GM13977 (cell line): ENCODE results near the gene ZNF474.

Source experiments
- DNase-seq: peaks from one replicate; pipeline ENCODE4 v3.0.0; 2012; ENCODE audit warnings: low spot score
- in situ Hi-C: fragments of 300-500 bp; cut with MboI; formaldehyde crosslinking; loops from one replicate; pipeline ENCODE4 v1.12.0; 2022; ENCODE audit warnings: low sequenced_read_pairs, low pct_unique_long_range_greater_than_20kb, mixed read lengths, inconsistent platforms; ENCODE audit not compliant: unreplicated experiment
- TF ChIP-seq, protein P1 (sequence below): IDR thresholded peaks from 2 replicates; pipeline ENCODE4 v1.5.1; 2012; ENCODE audit warnings: mild to moderate bottlenecking, control low read depth; ENCODE audit not compliant: insufficient read depth; ENCODE audit errors: extremely low read depth, missing control alignments

The ZNF474 gene

DNA sequence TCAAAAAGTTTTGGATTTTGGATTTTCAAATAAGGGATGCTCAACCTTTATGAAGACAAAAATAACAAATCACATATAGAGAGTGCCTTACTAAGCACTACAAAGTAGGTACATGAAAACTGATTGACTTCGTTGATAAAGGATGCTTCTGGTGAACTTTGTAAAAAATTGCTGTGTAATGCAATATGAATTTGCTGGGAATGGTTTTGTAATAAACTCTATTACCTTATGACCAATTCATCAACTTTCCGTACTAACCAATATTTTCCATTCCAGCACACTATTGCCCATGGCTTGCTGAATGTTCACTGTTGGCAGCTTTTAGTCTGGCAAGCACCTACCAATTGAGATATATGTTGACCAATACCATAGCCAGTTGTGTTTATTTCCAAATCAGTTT lies 23.4 kb upstream of the ZNF474 start:
- no peak for DNase-seq
- in situ Hi-C loops: no loop called here
- TF ChIP-seq, protein P1, sequence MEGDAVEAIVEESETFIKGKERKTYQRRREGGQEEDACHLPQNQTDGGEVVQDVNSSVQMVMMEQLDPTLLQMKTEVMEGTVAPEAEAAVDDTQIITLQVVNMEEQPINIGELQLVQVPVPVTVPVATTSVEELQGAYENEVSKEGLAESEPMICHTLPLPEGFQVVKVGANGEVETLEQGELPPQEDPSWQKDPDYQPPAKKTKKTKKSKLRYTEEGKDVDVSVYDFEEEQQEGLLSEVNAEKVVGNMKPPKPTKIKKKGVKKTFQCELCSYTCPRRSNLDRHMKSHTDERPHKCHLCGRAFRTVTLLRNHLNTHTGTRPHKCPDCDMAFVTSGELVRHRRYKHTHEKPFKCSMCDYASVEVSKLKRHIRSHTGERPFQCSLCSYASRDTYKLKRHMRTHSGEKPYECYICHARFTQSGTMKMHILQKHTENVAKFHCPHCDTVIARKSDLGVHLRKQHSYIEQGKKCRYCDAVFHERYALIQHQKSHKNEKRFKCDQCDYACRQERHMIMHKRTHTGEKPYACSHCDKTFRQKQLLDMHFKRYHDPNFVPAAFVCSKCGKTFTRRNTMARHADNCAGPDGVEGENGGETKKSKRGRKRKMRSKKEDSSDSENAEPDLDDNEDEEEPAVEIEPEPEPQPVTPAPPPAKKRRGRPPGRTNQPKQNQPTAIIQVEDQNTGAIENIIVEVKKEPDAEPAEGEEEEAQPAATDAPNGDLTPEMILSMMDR: no peak

DNA sequence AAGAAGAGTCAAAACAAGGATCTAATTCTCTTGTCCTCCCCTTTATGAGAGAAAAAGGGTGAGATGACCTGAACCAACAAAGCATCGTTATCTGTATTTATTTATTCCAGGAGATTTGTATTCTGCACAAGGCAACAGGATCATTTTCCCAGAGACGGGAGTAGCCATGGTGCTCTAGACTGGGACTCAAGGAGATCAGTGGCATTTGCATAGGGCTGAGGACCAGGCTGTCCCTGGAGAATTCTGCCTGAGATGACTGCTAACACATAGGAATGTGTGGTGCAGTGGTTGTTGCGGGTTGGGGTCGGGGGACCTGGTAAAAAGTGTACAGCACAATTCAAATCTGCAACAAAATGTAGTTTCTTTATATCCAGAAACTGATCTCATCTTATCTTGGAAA lies 22.3 kb upstream of the ZNF474 start:
- TF ChIP-seq, protein P1: no peak
- DNase-seq: no peak
- in situ Hi-C loops: no loop called here

DNA sequence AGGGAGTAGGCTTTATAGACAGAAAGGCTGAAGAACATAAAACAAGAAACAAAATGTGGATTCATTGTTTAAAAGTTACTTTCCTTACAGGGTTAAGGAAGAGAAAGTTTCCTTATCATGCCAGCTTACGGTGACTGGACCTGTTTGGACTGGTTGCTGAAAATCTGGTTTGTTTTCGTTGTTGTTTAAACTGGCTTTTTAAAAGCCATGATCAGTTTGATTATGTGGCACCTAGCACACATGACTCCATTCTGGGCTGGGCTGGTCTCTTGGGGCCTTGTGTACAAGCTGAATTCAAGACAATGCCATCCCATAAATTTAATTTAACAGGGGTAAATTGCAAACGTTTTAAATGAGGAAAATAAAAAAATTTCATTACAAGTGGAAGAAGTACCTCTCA lies 18.4 kb upstream of the ZNF474 start:
- DNase-seq: no peak
- TF ChIP-seq, protein P1: no peak
- in situ Hi-C loops: no loop called here

DNA sequence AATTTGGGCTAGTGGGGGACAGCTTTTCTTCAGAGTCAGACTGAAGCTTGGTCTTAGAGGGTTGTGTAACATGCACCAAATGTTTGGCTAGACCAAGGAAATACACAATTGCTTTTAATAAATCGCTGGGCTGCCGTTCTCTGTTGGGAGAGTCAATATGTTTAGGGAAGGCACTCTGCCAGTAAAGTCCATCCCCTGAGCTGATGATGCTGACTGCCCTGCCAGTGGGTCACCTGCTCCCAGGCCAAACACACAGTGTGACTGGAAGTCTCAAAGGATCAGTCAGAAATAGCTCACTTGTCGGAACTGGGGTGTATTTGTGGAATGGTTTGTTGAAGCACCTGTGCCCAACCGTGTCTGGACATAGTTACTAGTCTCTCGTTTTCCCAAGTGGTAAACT lies 17.9 kb upstream of the ZNF474 start:
- in situ Hi-C loops: no loop called here
- TF ChIP-seq, protein P1: no peak
- no peak for DNase-seq

DNA sequence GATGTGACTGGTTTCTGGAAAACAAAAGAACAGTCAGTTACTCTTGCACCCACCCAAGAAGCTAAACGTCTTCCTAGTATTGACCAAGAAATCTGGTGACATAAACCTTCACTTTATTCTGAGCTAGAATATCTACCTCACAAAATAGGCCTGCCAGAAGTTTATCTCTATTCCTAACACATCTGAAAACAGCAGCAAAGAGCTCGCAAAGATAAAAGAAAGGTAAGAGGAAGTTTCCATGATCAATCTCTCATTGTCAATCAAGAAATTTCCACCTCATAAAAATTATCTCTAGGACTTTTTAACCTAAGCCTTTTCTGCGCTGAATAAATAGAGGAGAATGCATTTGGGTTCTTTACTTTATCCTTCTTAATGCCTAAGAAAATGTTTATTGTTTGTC lies 17.3 kb upstream of the ZNF474 start:
- in situ Hi-C loops: no loop called here
- TF ChIP-seq, protein P1: no peak
- no peak for DNase-seq

DNA sequence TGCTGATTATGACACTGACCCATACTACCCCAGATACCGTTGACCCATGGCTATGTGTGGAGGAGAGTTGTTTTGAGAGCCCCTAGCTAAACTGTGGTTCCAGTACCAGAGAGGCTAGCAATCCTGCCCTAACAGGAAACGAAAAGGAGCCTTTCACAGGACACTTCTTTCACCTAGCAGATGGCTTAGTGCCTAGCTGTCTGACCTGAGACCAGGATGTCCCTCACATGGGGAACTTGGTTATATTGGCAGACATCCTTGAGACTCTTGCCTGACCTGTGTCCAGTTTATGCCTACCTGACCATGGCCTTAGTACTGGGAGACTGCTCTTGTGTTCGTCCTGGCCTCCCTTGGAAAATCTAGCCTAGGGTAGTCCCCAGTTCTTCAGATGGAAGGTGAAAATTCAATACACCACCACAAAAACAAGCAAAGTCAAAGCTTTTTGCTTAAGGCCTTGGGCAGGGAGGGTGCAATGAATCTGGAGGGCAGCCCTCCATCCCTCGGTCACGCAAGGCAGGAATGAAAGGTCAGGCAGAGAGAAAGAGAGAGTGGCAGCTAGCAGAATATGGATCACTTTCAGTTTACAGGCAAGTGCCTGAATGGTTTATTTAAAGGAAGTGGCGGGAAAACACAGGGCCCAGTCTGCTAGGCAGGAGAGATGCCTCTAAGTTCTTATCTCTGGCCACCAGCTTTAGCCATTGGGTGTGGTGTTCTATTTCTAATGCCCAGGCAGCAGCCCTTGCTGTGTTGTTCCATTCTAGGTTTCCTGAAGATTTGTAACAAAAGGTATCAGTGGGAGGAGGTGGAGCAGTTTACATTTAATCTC lies 16.4 kb upstream of the ZNF474 start:
- in situ Hi-C loops: no loop called here
- DNase-seq: no peak
- TF ChIP-seq, protein P1: no peak
